ENCODE data around the gene CEACAM4. TPM values are rescaled to one million over a fixed set of nuclear protein-coding genes. Genes with fewer than 3 reads are reported as not detected.

The CEACAM4 gene
- total RNA-seq, 1 donor, result not detected

DNA sequence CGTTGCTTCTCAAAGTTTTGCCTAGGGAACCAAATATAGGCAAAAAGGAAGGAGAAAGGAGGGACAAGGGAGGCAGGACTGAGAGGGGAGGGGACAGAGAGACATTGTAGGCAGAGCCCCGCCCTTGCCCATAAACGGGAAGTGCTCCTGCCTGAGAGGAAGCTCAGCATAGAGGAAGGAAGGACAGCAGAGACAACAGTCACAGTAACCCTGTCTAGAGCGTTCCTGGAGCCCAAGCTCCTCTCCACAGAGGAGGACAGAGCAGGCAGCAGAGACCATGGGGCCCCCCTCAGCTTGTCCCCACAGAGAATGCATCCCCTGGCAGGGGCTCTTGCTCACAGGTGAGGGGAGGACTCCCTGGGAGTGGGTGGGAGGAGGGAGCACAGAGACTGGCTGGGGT lies 50.9 kb downstream of the CEACAM4 start, which contains the start of gene CEACAM21:
TSS of gene CEACAM21 (plus strand) at position 169 of the 400 bp plus-strand sequence. CDS start at position 278, 109 bp downstream.
- TF ChIP-seq, protein P1, sequence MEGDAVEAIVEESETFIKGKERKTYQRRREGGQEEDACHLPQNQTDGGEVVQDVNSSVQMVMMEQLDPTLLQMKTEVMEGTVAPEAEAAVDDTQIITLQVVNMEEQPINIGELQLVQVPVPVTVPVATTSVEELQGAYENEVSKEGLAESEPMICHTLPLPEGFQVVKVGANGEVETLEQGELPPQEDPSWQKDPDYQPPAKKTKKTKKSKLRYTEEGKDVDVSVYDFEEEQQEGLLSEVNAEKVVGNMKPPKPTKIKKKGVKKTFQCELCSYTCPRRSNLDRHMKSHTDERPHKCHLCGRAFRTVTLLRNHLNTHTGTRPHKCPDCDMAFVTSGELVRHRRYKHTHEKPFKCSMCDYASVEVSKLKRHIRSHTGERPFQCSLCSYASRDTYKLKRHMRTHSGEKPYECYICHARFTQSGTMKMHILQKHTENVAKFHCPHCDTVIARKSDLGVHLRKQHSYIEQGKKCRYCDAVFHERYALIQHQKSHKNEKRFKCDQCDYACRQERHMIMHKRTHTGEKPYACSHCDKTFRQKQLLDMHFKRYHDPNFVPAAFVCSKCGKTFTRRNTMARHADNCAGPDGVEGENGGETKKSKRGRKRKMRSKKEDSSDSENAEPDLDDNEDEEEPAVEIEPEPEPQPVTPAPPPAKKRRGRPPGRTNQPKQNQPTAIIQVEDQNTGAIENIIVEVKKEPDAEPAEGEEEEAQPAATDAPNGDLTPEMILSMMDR (IDR thresholded peaks at IDR 0.05; ENCODE audit: extremely low read depth, low read depth, low read length), result no peak
- H3K36me3 ChIP-seq (ENCODE audit: insufficient read depth, low read length), result no peaks in the 10 kb centered on the region
- no peak within 1 kb of the TSS for H3K4me3 ChIP-seq (ENCODE audit: insufficient read depth, low read length)
- peaks cover 13% of the 10 kb centered on the region for H3K27me3 ChIP-seq (ENCODE audit: insufficient read depth, low read length)
- no peaks in the 10 kb centered on the region for H3K9me3 ChIP-seq (ENCODE audit: low read depth, low read length)
- no peak within 1 kb of the TSS for H3K4me2 ChIP-seq (ENCODE audit: insufficient read depth, low read length)
- no peaks in the 10 kb centered on the region for H4K20me1 ChIP-seq (ENCODE audit: insufficient read depth, low read length)
- DNase-seq (ENCODE audit: insufficient read length, low spot score, missing footprints), result no peak
- H3K79me2 ChIP-seq (ENCODE audit: insufficient read depth, low read length), result no peaks in the 10 kb centered on the region
- H2AFZ ChIP-seq (ENCODE audit: low read length), result no peak within 1 kb of the TSS
- H3K27ac ChIP-seq (ENCODE audit: low read depth, low read length), result no peak within 1 kb of the TSS
- no peaks in the 10 kb centered on the region for H3K4me1 ChIP-seq (ENCODE audit: insufficient read depth, low read length)

DNA sequence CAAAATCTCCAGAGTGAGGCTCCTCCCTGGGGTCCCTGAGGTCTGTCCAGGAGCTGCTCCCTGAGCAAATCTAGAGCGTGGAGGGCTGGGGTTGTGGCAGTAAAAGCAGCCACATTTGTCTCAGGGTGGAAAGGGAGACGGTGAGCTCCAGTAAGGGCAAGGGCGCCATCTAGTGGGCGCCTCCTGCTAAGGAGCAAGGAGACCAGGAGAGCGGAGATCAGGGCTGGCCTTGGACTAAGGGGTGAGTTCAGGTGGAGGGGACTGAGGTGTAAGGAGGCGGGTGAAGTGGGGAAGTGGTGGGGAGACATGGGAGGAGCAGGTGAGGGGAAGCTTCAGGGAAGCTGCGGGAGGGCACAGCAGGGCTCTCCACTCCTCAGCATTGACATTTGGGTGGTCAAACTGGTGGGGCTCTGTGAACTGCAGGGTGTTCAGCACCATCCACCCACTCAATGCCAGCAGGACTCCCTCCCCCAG lies 56.2 kb downstream of the CEACAM4 start:
- TF ChIP-seq, protein P1 (IDR thresholded peaks at IDR 0.05; ENCODE audit: extremely low read depth, low read depth, low read length), result peak; percentile 90
- Histone ChIP-seq H3K9me3 (ENCODE audit: low read depth, low read length) (no peaks in the 10 kb centered on the region), H3K27ac (ENCODE audit: low read depth, low read length) (no peak overlapping the region), H3K4me1 (ENCODE audit: insufficient read depth, low read length) (no peaks in the 10 kb centered on the region), H2AFZ (ENCODE audit: low read length) (no peak overlapping the region), H3K79me2 (ENCODE audit: insufficient read depth, low read length) (no peaks in the 10 kb centered on the region), H3K36me3 (ENCODE audit: insufficient read depth, low read length) (no peaks in the 10 kb centered on the region), H4K20me1 (ENCODE audit: insufficient read depth, low read length) (no peaks in the 10 kb centered on the region), H3K27me3 (ENCODE audit: insufficient read depth, low read length) (peaks cover 38% of the 10 kb centered on the region), H3K4me3 (ENCODE audit: insufficient read depth, low read length) (no peak overlapping the region), H3K4me2 (ENCODE audit: insufficient read depth, low read length) (no peak overlapping the region)
- peak; percentile 47 for DNase-seq (ENCODE audit: insufficient read length, low spot score, missing footprints)

DNA sequence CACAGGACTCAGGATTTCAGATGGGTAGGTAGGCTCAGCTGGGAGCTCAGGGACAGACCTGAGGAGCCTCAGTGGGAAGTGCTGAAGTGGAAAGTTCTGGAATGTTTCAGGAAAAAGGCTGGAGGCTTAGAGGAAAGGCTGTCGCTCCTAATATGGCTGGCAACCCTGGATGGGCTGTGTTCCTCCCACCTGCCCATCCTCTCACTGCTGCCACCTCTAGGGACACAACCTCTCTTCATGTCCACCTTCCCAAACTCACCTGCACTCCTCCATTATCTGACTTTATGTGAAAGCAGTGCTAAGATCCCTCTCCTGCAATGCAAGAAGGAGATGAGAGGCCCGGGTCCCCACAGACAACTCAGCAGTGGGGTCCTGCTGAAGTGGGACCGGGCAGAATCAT lies 56.7 kb downstream of the CEACAM4 start:
- TF ChIP-seq, protein P1 (IDR thresholded peaks at IDR 0.05; ENCODE audit: extremely low read depth, low read depth, low read length), result no peak
- no peaks in the 10 kb centered on the region for H3K4me1 ChIP-seq (ENCODE audit: insufficient read depth, low read length)
- peaks cover 43% of the 10 kb centered on the region for H3K27me3 ChIP-seq (ENCODE audit: insufficient read depth, low read length)

DNA sequence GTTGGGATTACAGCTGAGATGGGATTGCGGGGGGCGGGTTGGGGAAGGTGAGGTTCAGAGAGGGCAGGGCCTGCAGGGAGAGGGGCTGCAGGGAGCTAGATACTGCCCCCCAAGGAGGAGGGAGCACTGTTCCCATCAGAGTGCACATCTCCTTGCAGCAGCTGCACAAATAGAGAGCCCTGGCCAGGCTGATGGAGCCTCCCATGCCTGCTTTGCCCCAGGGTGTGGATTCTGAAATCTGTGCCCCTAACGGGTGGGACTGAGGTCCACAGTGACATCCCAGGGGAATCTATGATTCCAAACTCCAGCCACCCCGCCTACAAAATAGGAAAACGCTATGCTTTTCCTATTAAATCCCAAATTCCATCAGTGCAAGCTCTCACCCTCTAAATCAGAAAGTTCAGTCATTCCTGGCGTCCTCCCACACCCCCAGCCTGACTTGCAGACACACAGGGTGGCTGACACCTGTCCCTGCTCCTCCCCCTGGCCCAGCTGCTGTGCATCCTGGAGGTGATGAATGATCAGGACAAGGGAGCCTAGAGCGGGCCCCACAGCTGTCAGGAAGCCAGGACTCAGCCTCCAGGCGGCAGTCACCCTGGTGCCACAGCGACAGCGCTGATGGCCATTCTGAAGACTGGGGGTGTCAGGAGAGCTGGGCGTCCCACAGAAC lies 57.3 kb downstream of the CEACAM4 start:
- Histone ChIP-seq H4K20me1 (ENCODE audit: insufficient read depth, low read length) (no peaks in the 10 kb centered on the region), H3K9me3 (ENCODE audit: low read depth, low read length) (no peaks in the 10 kb centered on the region), H3K27ac (ENCODE audit: low read depth, low read length) (no peak overlapping the region), H3K4me3 (ENCODE audit: insufficient read depth, low read length) (no peak overlapping the region), H3K27me3 (ENCODE audit: insufficient read depth, low read length) (peaks cover 48% of the 10 kb centered on the region), H3K79me2 (ENCODE audit: insufficient read depth, low read length) (no peaks in the 10 kb centered on the region), H2AFZ (ENCODE audit: low read length) (no peak overlapping the region), H3K4me1 (ENCODE audit: insufficient read depth, low read length) (no peaks in the 10 kb centered on the region), H3K4me2 (ENCODE audit: insufficient read depth, low read length) (no peak overlapping the region), H3K36me3 (ENCODE audit: insufficient read depth, low read length) (no peaks in the 10 kb centered on the region)
- DNase-seq (ENCODE audit: insufficient read length, low spot score, missing footprints), result no peak
- TF ChIP-seq, protein P1 (IDR thresholded peaks at IDR 0.05; ENCODE audit: extremely low read depth, low read depth, low read length), result no peak

More for the DNA sequence above, 56.7 kb downstream of the CEACAM4 start:
- Histone ChIP-seq H3K79me2 (ENCODE audit: insufficient read depth, low read length) (no peaks in the 10 kb centered on the region), H3K27ac (ENCODE audit: low read depth, low read length) (no peak overlapping the region), H3K9me3 (ENCODE audit: low read depth, low read length) (no peaks in the 10 kb centered on the region), H4K20me1 (ENCODE audit: insufficient read depth, low read length) (no peaks in the 10 kb centered on the region), H3K36me3 (ENCODE audit: insufficient read depth, low read length) (no peaks in the 10 kb centered on the region), H2AFZ (ENCODE audit: low read length) (no peak overlapping the region), H3K4me3 (ENCODE audit: insufficient read depth, low read length) (no peak overlapping the region), H3K4me2 (ENCODE audit: insufficient read depth, low read length) (no peak overlapping the region)
- DNase-seq (ENCODE audit: insufficient read length, low spot score, missing footprints), result no peak

All from osteoblast (primary cell).